Breast epithelium (tissue), 4 donors: ENCODE data around the gene ACSL5. TPM values are rescaled to one million over a fixed set of nuclear protein-coding genes. Genes with fewer than 3 reads are reported as not detected.

Source experiments
- DNase-seq, 2 donors: peaks; one replicate each; pipeline ENCODE4 v3.0.0-alpha.2; 2019; ENCODE audit warnings: low spot score in 2 of 2
- H3K27ac ChIP-seq, 2 donors: fragments of 200-600 bp; sonication (generic) in 1 of 2; one replicate each; pipeline ENCODE4 v1.5.1; 2016 to 2019; ENCODE audit warnings: mild to moderate bottlenecking in 1 of 2
- H3K27me3 ChIP-seq, 2 donors: fragments of 200-600 bp; sonication (generic) in 1 of 2; one replicate each; pipeline versions ENCODE4 v1.5.1 to v1.6.0; 2017 to 2019; ENCODE audit warnings: control low read depth in 1 of 2, mild to moderate bottlenecking in 1 of 2
- H3K36me3 ChIP-seq: fragments of 200-600 bp; one replicate; pipeline ENCODE4 v1.5.1; 2019
- H3K4me1 ChIP-seq, 2 donors: fragments of 200-600 bp; sonication (generic); one replicate each; pipeline ENCODE4 v1.5.1; 2016 to 2019; ENCODE audit warnings: control low read depth in 1 of 2
- H3K4me3 ChIP-seq, 3 donors: fragments of 200-600 bp; sonication (generic); 1 replicate in 2 of 3; 2 replicates in 1 of 3; pipeline ENCODE4 v1.5.1; 2016 to 2019; ENCODE audit warnings: mild to moderate bottlenecking in 3 of 3, moderate library complexity in 2 of 3
- H3K9me3 ChIP-seq, 2 donors: fragments of 200-600 bp; sonication (generic) in 1 of 2; one replicate each; pipeline ENCODE4 v1.5.1; 2016 to 2019; ENCODE audit warnings: control low read depth in 1 of 2
- POLR2A ChIP-seq: fragments of 450-650 bp; IDR thresholded peaks from one replicate; pipeline ENCODE4 v1.6.1; 2016; ENCODE audit warnings: antibody characterized with exemption, mild to moderate bottlenecking, moderate library complexity
- POLR2AphosphoS5 ChIP-seq, 3 donors: sonication (generic); formaldehyde crosslinking; IDR thresholded peaks; one replicate each; pipeline ENCODE4 v1.6.1; 2017; ENCODE audit warnings: antibody characterized with exemption in 3 of 3
- intact Hi-C: fragments of 100-400 bp; cut with DNase I; formaldehyde crosslinking; loops from one replicate; pipeline ENCODE4 v1.15.1; 2023; ENCODE audit warnings: low total_unique reads
- total RNA-seq, 3 donors: library from RNA; depleted of rRNA; stranded (reverse); fragments of >200 nt; gene quantifications; one replicate each; pipeline ENCODE4 v1.1.0, GENCODE V29; 2016
- TF ChIP-seq, protein P1 (sequence below), 3 donors: fragments of 450-650 bp; IDR thresholded peaks; one replicate each; pipeline ENCODE4 v1.5.1; 2016 to 2017; ENCODE audit warnings: antibody characterized with exemption in 3 of 3, mild to moderate bottlenecking in 3 of 3, moderate library complexity in 3 of 3

ACSL5 gene
- total RNA-seq, 3 donors from 2014 or later, result 13.3 to 31.8 (median 15.8) TPM

DNA sequence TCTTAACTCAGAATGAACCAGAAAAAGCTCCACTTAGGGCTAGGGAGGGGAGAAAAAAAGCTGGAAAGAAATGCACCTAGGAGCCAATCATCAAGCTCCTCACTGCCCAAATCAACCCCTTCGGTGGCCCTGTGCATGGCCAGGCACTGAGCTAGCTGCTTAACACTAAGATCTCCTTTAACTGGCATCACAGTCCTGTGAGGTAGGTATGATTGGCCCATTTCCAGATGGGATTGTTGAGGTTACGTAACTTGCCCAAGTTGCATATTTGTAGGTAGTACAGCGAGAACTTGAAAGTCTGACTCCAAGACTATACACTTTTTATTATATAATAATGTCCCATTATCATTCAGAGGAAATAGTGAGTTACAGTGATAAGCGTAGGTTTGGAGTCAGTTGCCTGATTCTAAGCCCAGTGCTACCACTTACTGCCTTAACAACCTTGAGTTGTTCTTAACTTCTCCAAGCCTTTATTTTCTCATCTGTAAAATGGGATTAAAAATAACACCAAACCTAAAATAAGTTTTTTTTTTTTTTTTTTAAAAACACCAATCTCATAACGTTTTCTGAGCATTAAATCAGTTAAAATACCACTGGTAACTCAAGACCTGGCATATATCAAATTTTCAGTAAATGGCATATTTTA lies 37.2 kb upstream of the ACSL5 start:
- Histone ChIP-seq H3K4me3 (no peak overlapping the region), H3K27me3 (no peaks in the 10 kb centered on the region), H3K27ac (no peak overlapping the region), H3K36me3 (no peaks in the 10 kb centered on the region), H3K4me1 (no peaks in the 10 kb centered on the region), H3K9me3 (no peaks in the 10 kb centered on the region)
- TF ChIP-seq, protein P1, sequence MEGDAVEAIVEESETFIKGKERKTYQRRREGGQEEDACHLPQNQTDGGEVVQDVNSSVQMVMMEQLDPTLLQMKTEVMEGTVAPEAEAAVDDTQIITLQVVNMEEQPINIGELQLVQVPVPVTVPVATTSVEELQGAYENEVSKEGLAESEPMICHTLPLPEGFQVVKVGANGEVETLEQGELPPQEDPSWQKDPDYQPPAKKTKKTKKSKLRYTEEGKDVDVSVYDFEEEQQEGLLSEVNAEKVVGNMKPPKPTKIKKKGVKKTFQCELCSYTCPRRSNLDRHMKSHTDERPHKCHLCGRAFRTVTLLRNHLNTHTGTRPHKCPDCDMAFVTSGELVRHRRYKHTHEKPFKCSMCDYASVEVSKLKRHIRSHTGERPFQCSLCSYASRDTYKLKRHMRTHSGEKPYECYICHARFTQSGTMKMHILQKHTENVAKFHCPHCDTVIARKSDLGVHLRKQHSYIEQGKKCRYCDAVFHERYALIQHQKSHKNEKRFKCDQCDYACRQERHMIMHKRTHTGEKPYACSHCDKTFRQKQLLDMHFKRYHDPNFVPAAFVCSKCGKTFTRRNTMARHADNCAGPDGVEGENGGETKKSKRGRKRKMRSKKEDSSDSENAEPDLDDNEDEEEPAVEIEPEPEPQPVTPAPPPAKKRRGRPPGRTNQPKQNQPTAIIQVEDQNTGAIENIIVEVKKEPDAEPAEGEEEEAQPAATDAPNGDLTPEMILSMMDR (IDR thresholded peaks at IDR 0.05), result no peak
- TF ChIP-seq POLR2AphosphoS5 (IDR thresholded peaks at IDR 0.05), result no peak
- TF ChIP-seq POLR2A, result no peak
- intact Hi-C loops, result no loop called here
- DNase-seq, result peak in 1 of 2 donors; percentile 19

DNA sequence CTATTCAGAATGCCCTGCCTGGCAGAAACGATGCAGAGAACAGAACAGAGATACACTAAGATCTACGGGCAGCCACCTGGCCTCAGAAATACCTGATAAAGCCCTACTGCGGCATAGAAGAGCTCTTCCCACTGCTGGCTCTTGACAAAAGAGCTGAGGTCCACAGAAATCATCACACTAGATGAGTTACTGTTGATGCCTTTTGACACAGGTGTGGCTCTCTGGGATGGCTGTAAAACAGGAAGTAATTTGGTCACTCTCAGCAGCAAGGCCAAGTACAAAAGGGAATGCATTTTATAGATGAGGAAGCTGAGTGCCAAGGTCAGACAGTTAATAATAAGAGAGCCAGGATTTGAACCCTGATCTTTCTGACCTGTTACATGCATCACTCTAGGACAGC lies 35.0 kb upstream of the ACSL5 start:
- Histone ChIP-seq H3K27me3 (no peaks in the 10 kb centered on the region), H3K4me1 (no peaks in the 10 kb centered on the region), H3K9me3 (no peaks in the 10 kb centered on the region), H3K4me3 (no peak overlapping the region), H3K27ac (no peak overlapping the region), H3K36me3 (no peaks in the 10 kb centered on the region)
- intact Hi-C loops, result no loop called here
- no peak for TF ChIP-seq POLR2A
- no peak for TF ChIP-seq POLR2AphosphoS5 (IDR thresholded peaks at IDR 0.05)
- TF ChIP-seq, protein P1 (IDR thresholded peaks at IDR 0.05), result no peak
- no peak for DNase-seq

DNA sequence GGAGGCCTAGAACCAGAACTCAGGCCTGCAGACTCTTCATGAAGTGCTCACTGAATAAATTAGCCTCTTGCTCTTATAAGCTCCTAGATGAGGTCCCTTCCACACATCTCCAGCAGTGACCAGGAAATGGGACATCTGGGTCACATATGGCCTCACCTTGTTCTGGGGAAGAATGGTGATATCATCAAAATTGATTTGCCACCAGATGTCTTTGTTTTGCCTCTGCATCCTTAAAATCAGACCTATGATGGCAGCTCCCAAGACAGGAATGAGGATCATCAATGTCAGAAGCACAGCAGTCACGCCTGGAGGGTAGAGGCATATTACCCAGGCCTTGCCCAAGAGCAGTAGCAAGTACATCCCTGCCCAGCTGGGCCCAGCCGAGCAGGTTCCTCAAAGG lies 33.3 kb upstream of the ACSL5 start:
- intact Hi-C loops, result no loop called here
- no peaks in the 10 kb centered on the region for H3K9me3 ChIP-seq
- DNase-seq, result no peak
- no peaks in the 10 kb centered on the region for H3K27me3 ChIP-seq
- no peak overlapping the region for H3K4me3 ChIP-seq
- no peaks in the 10 kb centered on the region for H3K36me3 ChIP-seq
- H3K27ac ChIP-seq, result no peak overlapping the region
- TF ChIP-seq POLR2AphosphoS5 (IDR thresholded peaks at IDR 0.05) (no peak), POLR2A (no peak)
- TF ChIP-seq, protein P1 (IDR thresholded peaks at IDR 0.05), result no peak
- H3K4me1 ChIP-seq, result no peaks in the 10 kb centered on the region

DNA sequence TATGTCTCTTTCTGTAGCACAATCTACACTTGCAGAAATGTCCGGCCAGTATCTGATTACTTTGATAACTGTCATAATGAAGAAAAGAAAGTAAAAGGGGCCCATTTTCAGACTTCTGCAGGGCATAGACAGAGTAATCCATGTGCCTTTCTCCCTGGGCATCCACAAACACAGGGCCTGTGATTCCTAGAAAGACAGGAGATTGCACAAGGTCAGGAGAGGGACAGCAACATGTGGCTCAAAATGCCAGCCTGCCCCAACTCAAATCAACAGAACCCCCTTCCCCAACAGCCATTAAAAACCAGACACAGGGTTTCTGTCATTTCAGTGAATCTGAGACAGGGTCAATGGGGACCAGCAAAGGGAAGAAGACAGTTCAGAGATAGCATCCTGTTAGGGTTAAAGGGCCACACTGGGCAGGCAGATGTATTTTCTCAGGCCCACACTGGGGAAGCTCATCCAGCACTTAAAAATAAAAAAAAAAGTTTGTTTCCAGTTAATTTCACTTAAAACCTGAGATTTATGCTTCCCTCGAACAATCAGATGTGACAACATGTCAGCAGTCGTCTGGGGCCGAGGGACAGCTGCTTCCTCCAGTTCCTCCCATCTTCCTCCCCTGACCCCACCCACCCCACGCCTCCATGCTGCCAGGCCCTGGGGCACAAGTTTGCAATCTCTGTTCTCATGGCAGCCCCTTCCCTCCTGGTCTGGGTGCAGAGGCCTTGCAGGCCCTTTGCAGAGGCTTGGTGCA lies 30.7 kb upstream of the ACSL5 start:
- Histone ChIP-seq H3K36me3 (no peaks in the 10 kb centered on the region), H3K9me3 (no peaks in the 10 kb centered on the region), H3K27me3 (no peaks in the 10 kb centered on the region), H3K27ac (no peak overlapping the region), H3K4me1 (no peaks in the 10 kb centered on the region), H3K4me3 (no peak overlapping the region)
- TF ChIP-seq POLR2A (no peak), POLR2AphosphoS5 (IDR thresholded peaks at IDR 0.05) (no peak)
- TF ChIP-seq, protein P1 (IDR thresholded peaks at IDR 0.05), result no peak
- intact Hi-C loops, result no loop called here
- DNase-seq, result no peak

DNA sequence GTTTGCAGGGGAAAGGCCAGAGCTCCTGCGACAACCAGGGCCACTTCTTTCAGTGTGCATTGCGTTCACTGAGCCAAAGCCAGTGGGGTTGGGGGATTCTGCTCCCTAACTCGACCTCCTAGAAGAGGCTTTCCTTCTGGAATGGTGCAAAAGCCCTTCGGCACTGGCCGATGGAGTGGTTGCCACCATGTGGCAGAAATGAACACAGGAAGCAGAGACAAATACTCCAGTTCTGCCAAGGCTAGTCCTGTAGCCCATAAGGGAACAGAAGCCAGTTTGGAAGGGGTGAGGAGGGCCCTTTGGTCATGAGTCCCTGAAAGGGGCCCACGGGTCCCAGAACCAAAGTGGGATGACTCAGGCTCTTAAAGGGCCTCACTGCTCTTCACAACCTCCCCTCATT lies 29.7 kb upstream of the ACSL5 start:
- Histone ChIP-seq H3K27me3 (no peaks in the 10 kb centered on the region), H3K27ac (no peak overlapping the region), H3K4me3 (no peak overlapping the region), H3K36me3 (no peaks in the 10 kb centered on the region), H3K4me1 (no peaks in the 10 kb centered on the region), H3K9me3 (no peaks in the 10 kb centered on the region)
- DNase-seq, result no peak
- no peak for TF ChIP-seq POLR2A
- TF ChIP-seq, protein P1 (IDR thresholded peaks at IDR 0.05), result no peak
- no peak for TF ChIP-seq POLR2AphosphoS5 (IDR thresholded peaks at IDR 0.05)
- intact Hi-C loops, result no loop called here
